ENCODE measurements around the gene GRAMD1A.
"Not testable (repeated sequence)": the region's sequence is repeated elsewhere in the genome, so short reads cannot be mapped to it uniquely, and the experiment has no call there.

Gene GRAMD1A

GRCh38 chr19:35009424-35010415, 9.6 kb downstream of the GRAMD1A start:
- no peak overlapping the region for H3K4me3 ChIP-seq (replicated peaks in 1 of 2; ENCODE audit: low read depth in 2 of 2, low read length in 2 of 2)

GRCh38 chr19:35011091-35011689, 11.1 kb downstream of the GRAMD1A start:
- no peak for DNase-seq (ENCODE audit: low read depth in 2 of 2)
- no peak for TF ChIP-seq CTCF (IDR thresholded peaks at IDR 0.05; ENCODE audit: low read depth, low read length)
- no peak overlapping the region for H3K4me3 ChIP-seq (replicated peaks in 1 of 2; ENCODE audit: low read depth in 2 of 2, low read length in 2 of 2)

More at GRCh38 chr19:35009424-35010415, 9.6 kb downstream of the GRAMD1A start:
- no peak for TF ChIP-seq CTCF (IDR thresholded peaks at IDR 0.05; ENCODE audit: low read depth, low read length)
- DNase-seq (ENCODE audit: low read depth in 2 of 2) = no peak

GRCh38 chr19:35011737-35012682, 11.9 kb downstream of the GRAMD1A start:
- H3K4me3 ChIP-seq (replicated peaks in 1 of 2; ENCODE audit: low read depth in 2 of 2, low read length in 2 of 2) = no peak overlapping the region
- DNase-seq (ENCODE audit: low read depth in 2 of 2) = no peak
- TF ChIP-seq CTCF (IDR thresholded peaks at IDR 0.05; ENCODE audit: low read depth, low read length) = no peak

GRCh38 chr19:35013041-35013819, 13.1 kb downstream of the GRAMD1A start:
- H3K4me3 ChIP-seq (replicated peaks in 1 of 2; ENCODE audit: low read depth in 2 of 2, low read length in 2 of 2) = no peak overlapping the region
- peak; percentile 99 for TF ChIP-seq CTCF (IDR thresholded peaks at IDR 0.05; ENCODE audit: low read depth, low read length)
- peak; percentile 75 to 82 for DNase-seq (ENCODE audit: low read depth in 2 of 2)

GRCh38 chr19:35013820-35014754, 14.0 kb downstream of the GRAMD1A start:
- H3K4me3 ChIP-seq (replicated peaks in 1 of 2; ENCODE audit: low read depth in 2 of 2, low read length in 2 of 2) = no peak overlapping the region
- no peak for TF ChIP-seq CTCF (IDR thresholded peaks at IDR 0.05; ENCODE audit: low read depth, low read length)
- DNase-seq (ENCODE audit: low read depth in 2 of 2) = no peak

- not testable (repeated sequence) for DNase-seq (ENCODE audit: low read depth in 2 of 2); H3K4me3 ChIP-seq (replicated peaks in 1 of 2; ENCODE audit: low read depth in 2 of 2, low read length in 2 of 2)
Observed at GRCh38 chr19:35014774-35015173, 14.7 kb downstream of the GRAMD1A start.

Measured in cardiac fibroblast (primary cell).